ENCODE results near the gene RAB40B.

Gene RAB40B

DNA sequence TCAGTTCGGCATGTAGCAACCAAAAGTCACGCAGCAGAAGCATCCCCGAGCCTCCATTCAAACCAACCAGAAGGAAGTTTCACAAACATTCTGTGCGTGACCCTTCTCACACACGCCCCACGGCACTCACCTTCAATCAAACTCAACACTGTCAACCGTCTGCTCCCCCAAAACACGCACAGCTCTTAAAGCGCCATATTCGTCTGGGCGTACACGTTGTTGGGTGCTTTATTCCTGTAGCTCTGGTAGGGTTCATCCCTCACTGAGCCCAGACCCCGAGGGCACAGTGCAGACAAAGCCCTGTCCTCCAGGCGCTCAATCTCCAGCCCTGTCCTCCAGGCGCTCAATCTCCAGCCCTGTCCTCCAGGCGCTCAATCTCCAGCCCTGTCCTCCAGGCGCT lies 2.2 kb downstream of the RAB40B start:
- Histone ChIP-seq H3K4me3 (ENCODE audit: low read depth, low read length) (no peak overlapping the region), H3K9me3 (ENCODE audit: control insufficient read depth, insufficient read depth, low read depth, low read length) (no peaks in the 10 kb centered on the region), H3K4me1 (ENCODE audit: control insufficient read depth, insufficient read depth, low read length) (no peaks in the 10 kb centered on the region; the same call in 1 of the 2 replicates), H3K27ac (ENCODE audit: extremely low read depth, low read depth, low read length) (no peak overlapping the region), H3K36me3 (ENCODE audit: control insufficient read depth in 2 of 2, insufficient read depth in 1 of 2, low read length in 2 of 2) (peaks cover 0 to 9% of the 10 kb centered on the region in 2 experiments; a peak in 2 of 3 replicates)
- ChIA-PET POLR2A (interaction anchor here (0.7 to 0.9 kb wide), 2 partner anchors 35 to 368 kb away, joined by 3 read pairs; no protein-coding TSS in a partner anchor), CTCF (interaction anchor here (0.5 kb wide), 1 partner anchor 63 kb away, joined by 3 read pairs; no protein-coding TSS in a partner anchor)
- TF ChIP-seq ZNF121 (tag by site-specific recombination; IDR thresholded peaks at IDR 0.05) (no peak), ZNF664 (tag by site-specific recombination; IDR thresholded peaks at IDR 0.05) (no peak), REPIN1 (tag by site-specific recombination; IDR thresholded peaks at IDR 0.05; ENCODE audit: low read depth) (no peak), ZNF202 (tag by site-specific recombination; IDR thresholded peaks at IDR 0.05; ENCODE audit: borderline replicate concordance) (no peak), ZNF138 (tag by site-specific recombination; IDR thresholded peaks at IDR 0.05; ENCODE audit: borderline replicate concordance) (no peak), GLIS1 (tag by site-specific recombination; IDR thresholded peaks at IDR 0.05) (no peak)
- TF ChIP-seq, protein P1, sequence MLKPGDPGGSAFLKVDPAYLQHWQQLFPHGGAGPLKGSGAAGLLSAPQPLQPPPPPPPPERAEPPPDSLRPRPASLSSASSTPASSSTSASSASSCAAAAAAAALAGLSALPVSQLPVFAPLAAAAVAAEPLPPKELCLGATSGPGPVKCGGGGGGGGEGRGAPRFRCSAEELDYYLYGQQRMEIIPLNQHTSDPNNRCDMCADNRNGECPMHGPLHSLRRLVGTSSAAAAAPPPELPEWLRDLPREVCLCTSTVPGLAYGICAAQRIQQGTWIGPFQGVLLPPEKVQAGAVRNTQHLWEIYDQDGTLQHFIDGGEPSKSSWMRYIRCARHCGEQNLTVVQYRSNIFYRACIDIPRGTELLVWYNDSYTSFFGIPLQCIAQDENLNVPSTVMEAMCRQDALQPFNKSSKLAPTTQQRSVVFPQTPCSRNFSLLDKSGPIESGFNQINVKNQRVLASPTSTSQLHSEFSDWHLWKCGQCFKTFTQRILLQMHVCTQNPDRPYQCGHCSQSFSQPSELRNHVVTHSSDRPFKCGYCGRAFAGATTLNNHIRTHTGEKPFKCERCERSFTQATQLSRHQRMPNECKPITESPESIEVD (tag by site-specific recombination; IDR thresholded peaks at IDR 0.05) = no peak

DNA sequence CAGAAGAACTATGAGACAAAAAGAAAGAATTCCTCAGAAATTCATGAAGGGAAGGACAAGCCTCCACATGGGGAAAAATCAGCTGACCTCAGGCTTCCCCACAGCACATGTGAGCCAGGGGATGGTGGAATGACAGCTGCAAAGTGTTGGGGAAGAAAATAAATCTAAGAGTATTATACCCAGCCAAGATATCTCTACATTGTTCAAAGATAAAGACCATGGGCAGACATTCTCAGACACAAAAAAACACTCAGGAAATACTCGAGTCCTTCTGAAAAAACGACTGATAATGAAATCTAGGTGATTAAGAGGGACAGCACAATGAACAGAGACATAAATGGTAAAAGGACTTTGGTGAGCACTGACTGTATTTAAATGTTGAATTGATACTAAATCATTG lies 3.9 kb downstream of the RAB40B start:
- H3K27ac ChIP-seq (ENCODE audit: extremely low read depth, low read depth, low read length) = no peak overlapping the region
- POLR2A ChIA-PET = no interaction called here
- no peak overlapping the region for H3K4me3 ChIP-seq (ENCODE audit: low read depth, low read length)

DNA sequence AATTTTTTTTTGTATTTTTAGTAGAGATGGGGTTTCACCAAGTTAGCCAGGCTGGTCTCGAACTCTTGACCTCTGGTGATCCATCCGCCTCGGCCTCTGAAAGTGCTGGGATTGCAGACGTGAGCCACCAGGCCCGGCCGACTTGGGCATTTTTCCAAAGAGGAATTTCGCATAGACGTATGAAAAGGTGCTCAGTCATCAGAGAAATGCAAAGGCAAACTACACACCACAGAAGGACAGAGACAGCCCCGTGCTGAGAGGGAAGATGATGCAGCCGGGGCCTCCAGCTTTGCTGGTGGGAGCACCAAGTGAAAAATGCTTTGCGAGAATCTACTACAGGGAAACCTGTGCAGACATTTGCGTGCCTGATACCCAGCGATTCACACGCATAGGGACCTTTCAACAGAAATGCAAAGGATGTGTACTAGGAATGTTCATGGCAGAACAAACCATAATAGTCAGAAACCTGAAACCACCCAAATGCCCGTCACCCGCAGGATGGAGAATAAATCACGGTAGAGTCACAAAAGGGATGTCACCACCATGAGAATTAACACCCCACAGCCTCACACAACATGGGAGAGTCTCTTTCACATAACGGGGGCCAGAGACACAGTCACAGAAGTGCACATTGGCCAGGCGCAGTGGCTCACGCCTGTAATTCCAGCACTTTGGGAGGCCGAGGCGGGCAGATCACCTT lies 5.2 kb downstream of the RAB40B start:
- Histone ChIP-seq H3K4me3 (ENCODE audit: low read depth, low read length) (no peak overlapping the region), H3K4me1 (ENCODE audit: control insufficient read depth, insufficient read depth, low read length) (no peaks in the 10 kb centered on the region; the same call in 1 of the 2 replicates), H3K9me3 (ENCODE audit: control insufficient read depth, insufficient read depth, low read depth, low read length) (no peaks in the 10 kb centered on the region), H3K27ac (ENCODE audit: extremely low read depth, low read depth, low read length) (no peak overlapping the region), H3K36me3 (ENCODE audit: control insufficient read depth in 2 of 2, insufficient read depth in 1 of 2, low read length in 2 of 2) (peaks cover 0 to 13% of the 10 kb centered on the region in 2 experiments; a peak in 2 of 3 replicates)
- CTCF ChIA-PET = interaction anchor here (0.5 kb wide), 1 partner anchor 166 kb away, joined by 3 read pairs; no protein-coding TSS in a partner anchor
- POLR2A ChIA-PET = interaction anchor here (0.5 to 1.0 kb wide), 2 partner anchors 24 to 64 kb away, joined by 3 to 4 read pairs; partner anchors contain the start of gene FN3KRP
- TF ChIP-seq ZNF677 (tag by site-specific recombination; IDR thresholded peaks at IDR 0.05) (no peak), GLI4 (tag by site-specific recombination; IDR thresholded peaks at IDR 0.05) (no peak), ZNF544 (tag by site-specific recombination; IDR thresholded peaks at IDR 0.05) (no peak), SETDB1 (IDR thresholded peaks at IDR 0.05; ENCODE audit: insufficient read length, low read length) (no peak), ZNF37A (tag by site-specific recombination; IDR thresholded peaks at IDR 0.05) (no peak), IKZF3 (tag by site-specific recombination; IDR thresholded peaks at IDR 0.05) (no peak), MYNN (tag by site-specific recombination; IDR thresholded peaks at IDR 0.05; ENCODE audit: borderline replicate concordance) (no peak), ZNF654 (tag by site-specific recombination; IDR thresholded peaks at IDR 0.05; ENCODE audit: low read depth) (no peak), ZNF48 (tag by site-specific recombination; IDR thresholded peaks at IDR 0.05) (no peak), ZNF112 (tag by site-specific recombination; IDR thresholded peaks at IDR 0.05) (no peak)
- TF ChIP-seq, protein P2, sequence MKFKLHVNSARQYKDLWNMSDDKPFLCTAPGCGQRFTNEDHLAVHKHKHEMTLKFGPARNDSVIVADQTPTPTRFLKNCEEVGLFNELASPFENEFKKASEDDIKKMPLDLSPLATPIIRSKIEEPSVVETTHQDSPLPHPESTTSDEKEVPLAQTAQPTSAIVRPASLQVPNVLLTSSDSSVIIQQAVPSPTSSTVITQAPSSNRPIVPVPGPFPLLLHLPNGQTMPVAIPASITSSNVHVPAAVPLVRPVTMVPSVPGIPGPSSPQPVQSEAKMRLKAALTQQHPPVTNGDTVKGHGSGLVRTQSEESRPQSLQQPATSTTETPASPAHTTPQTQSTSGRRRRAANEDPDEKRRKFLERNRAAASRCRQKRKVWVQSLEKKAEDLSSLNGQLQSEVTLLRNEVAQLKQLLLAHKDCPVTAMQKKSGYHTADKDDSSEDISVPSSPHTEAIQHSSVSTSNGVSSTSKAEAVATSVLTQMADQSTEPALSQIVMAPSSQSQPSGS (tag by site-specific recombination; IDR thresholded peaks at IDR 0.05; ENCODE audit: low read depth) = no peak
- TF ChIP-seq, protein P3, sequence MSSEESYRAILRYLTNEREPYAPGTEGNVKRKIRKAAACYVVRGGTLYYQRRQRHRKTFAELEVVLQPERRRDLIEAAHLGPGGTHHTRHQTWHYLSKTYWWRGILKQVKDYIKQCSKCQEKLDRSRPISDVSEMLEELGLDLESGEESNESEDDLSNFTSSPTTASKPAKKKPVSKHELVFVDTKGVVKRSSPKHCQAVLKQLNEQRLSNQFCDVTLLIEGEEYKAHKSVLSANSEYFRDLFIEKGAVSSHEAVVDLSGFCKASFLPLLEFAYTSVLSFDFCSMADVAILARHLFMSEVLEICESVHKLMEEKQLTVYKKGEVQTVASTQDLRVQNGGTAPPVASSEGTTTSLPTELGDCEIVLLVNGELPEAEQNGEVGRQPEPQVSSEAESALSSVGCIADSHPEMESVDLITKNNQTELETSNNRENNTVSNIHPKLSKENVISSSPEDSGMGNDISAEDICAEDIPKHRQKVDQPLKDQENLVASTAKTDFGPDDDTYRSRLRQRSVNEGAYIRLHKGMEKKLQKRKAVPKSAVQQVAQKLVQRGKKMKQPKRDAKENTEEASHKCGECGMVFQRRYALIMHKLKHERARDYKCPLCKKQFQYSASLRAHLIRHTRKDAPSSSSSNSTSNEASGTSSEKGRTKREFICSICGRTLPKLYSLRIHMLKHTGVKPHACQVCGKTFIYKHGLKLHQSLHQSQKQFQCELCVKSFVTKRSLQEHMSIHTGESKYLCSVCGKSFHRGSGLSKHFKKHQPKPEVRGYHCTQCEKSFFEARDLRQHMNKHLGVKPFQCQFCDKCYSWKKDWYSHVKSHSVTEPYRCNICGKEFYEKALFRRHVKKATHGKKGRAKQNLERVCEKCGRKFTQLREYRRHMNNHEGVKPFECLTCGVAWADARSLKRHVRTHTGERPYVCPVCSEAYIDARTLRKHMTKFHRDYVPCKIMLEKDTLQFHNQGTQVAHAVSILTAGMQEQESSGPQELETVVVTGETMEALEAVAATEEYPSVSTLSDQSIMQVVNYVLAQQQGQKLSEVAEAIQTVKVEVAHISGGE (tag by site-specific recombination; conservative IDR thresholded peaks at IDR 0.05; ENCODE audit: low read depth) = no peak
- TF ChIP-seq, protein P4, sequence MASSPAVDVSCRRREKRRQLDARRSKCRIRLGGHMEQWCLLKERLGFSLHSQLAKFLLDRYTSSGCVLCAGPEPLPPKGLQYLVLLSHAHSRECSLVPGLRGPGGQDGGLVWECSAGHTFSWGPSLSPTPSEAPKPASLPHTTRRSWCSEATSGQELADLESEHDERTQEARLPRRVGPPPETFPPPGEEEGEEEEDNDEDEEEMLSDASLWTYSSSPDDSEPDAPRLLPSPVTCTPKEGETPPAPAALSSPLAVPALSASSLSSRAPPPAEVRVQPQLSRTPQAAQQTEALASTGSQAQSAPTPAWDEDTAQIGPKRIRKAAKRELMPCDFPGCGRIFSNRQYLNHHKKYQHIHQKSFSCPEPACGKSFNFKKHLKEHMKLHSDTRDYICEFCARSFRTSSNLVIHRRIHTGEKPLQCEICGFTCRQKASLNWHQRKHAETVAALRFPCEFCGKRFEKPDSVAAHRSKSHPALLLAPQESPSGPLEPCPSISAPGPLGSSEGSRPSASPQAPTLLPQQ (tag by site-specific recombination; IDR thresholded peaks at IDR 0.05) = no peak

More for the DNA sequence above, 3.9 kb downstream of the RAB40B start:
- CTCF ChIA-PET = no interaction called here
- TF ChIP-seq ZFP37 (tag by site-specific recombination; IDR thresholded peaks at IDR 0.05) (no peak), TRIM28 (IDR thresholded peaks at IDR 0.05; ENCODE audit: borderline replicate concordance, low read length) (peak; percentile 74; the same call in 1 of the 2 replicates), PRDM1 (tag by site-specific recombination; IDR thresholded peaks at IDR 0.05) (no peak), SETDB1 (IDR thresholded peaks at IDR 0.05; ENCODE audit: insufficient read length, low read length) (peak; percentile 66), SP2 (tag by site-specific recombination; IDR thresholded peaks at IDR 0.05) (no peak)
- no peaks in the 10 kb centered on the region; the same call in 1 of the 2 replicates for H3K4me1 ChIP-seq (ENCODE audit: control insufficient read depth, insufficient read depth, low read length)
- peaks cover 0 to 13% of the 10 kb centered on the region in 2 experiments; a peak in 2 of 3 replicates for H3K36me3 ChIP-seq (ENCODE audit: control insufficient read depth in 2 of 2, insufficient read depth in 1 of 2, low read length in 2 of 2)
- H3K9me3 ChIP-seq (ENCODE audit: control insufficient read depth, insufficient read depth, low read depth, low read length) = no peaks in the 10 kb centered on the region
